Measurements from ENCODE around the gene ISYNA1. TPM values are rescaled to one million over a fixed set of nuclear protein-coding genes. Genes with fewer than 3 reads are reported as not detected.

Gene ISYNA1
- polyA plus RNA-seq, 3 donors from 2014 or later: 29.7 to 32.2 (median 31.2) TPM

DNA sequence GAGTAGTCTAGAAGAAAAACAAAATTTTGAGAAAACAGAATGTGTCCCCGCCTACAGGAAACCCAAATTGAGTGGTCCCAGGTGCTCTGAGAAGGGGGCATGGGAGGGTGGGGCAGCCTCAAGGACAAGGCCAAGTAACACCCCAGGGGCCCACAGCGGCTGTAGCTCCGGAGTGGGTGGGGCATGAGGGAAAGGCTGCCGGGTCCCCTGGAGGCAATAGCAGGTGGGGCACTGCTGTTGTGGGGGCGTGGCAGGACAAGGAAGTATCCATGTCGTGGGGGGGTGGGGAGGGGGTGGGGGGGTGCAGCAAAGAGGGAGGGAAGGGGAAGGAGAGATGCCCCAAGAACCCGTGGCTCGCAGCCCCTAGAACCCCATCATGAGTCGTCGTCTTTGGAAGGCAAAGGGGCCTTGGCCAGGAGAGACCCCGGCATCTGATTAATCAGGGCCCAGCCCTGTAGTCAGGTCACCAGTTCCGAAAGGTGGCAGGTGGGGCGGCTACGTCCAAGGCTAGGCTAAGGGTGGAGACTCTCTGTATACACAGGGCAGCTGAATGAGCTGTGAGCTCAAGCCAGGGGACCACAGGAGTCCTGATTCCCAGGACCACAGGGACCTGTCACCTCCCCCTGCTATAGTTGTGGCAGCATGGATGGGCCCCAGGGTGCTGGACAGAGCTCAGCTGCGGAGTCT, 7.5 kb upstream of the ISYNA1 start:
- H3K9me3 Mint-ChIP-seq: peaks cover 0 to 6% (median 5%) of the 10 kb centered on the region in 6 donors
- peaks cover 9 to 14% (median 10%) of the 10 kb centered on the region in 3 donors for H3K36me3 Mint-ChIP-seq
- no peak for DNase-seq
- H3K27me3 Mint-ChIP-seq (ENCODE audit: low read depth in 3 of 3): peaks cover 21 to 31% (median 21%) of the 10 kb centered on the region in 3 donors
- H3K4me1 Mint-ChIP-seq: peaks cover 21 to 26% of the 10 kb centered on the region in 2 donors
- H3K27ac Mint-ChIP-seq: no peak overlapping the region
- H3K4me3 Mint-ChIP-seq: no peak overlapping the region

- Mint-ChIP-seq H3K4me3 (no peak overlapping the region), H3K27me3 (ENCODE audit: low read depth in 3 of 3) (peaks cover 21 to 34% (median 26%) of the 10 kb centered on the region in 3 donors), H3K36me3 (peaks cover 9 to 14% (median 10%) of the 10 kb centered on the region in 3 donors), H3K9me3 (peaks cover 0 to 6% (median 5%) of the 10 kb centered on the region in 6 donors), H3K4me1 (peaks cover 23 to 29% of the 10 kb centered on the region in 2 donors), H3K27ac (no peak overlapping the region)
- DNase-seq: no peak
Measured at GRCh38 chr19:18444513-18444912, 6.6 kb upstream of the ISYNA1 start.

- Mint-ChIP-seq H3K27me3 (ENCODE audit: low read depth in 3 of 3) (peaks cover 21 to 34% (median 26%) of the 10 kb centered on the region in 3 donors), H3K9me3 (peaks cover 0 to 6% (median 5%) of the 10 kb centered on the region in 6 donors), H3K4me1 (peaks cover 26 to 29% of the 10 kb centered on the region in 2 donors), H3K27ac (no peak overlapping the region), H3K4me3 (no peak overlapping the region), H3K36me3 (peaks cover 9 to 14% (median 10%) of the 10 kb centered on the region in 3 donors)
- DNase-seq: no peak
Measured at GRCh38 chr19:18443831-18444230, 5.9 kb upstream of the ISYNA1 start.

DNA sequence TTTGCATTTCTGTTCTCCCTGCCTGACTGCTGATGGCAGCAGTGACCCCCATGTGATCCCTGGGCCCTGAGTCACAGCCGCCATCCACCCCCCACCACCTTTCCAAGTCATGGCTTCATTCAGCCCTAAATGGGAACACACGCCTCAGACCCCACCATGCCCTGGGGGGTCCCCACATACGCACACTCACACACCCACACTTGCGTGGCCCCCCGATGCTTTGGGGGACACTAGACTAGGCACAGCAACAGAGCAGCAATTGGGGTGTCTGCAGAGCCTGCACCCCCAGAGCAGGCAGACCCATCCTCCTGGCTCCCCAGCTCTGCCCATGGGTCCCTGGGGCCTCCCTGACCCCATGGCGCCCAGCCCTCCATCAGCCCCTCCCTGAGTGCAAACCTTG, 5.5 kb upstream of the ISYNA1 start:
- peak overlapping the region in 1 of 6 donors; percentile 62 for H3K27ac Mint-ChIP-seq
- no peak for DNase-seq
- H3K9me3 Mint-ChIP-seq: peaks cover 0 to 6% (median 5%) of the 10 kb centered on the region in 6 donors
- H3K27me3 Mint-ChIP-seq (ENCODE audit: low read depth in 3 of 3): peaks cover 20 to 34% (median 26%) of the 10 kb centered on the region in 3 donors
- H3K4me3 Mint-ChIP-seq: no peak overlapping the region
- H3K36me3 Mint-ChIP-seq: peaks cover 7 to 13% (median 8%) of the 10 kb centered on the region in 3 donors
- H3K4me1 Mint-ChIP-seq: peaks cover 26 to 29% of the 10 kb centered on the region in 2 donors

DNA sequence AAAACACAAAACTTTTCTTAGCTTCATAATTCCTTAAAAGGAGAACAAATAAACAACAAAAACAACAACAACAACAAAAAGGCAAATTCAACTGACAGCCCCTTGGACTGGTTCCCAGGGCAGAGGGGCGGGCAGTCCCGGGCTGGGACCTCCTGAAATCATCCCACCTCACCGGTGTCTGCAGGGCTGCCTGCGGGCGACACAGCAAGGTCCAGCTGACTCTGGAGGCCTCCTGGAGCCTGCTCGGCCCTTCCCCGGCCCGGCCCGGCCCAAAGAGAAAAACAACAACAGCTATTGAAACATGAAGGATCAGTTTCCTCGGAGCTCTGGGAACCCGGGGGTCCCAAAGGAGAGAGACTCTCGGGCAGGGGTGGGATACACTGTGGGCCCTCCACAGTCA, 5.0 kb upstream of the ISYNA1 start:
- Mint-ChIP-seq H3K27me3 (ENCODE audit: low read depth in 3 of 3) (peaks cover 20 to 34% (median 26%) of the 10 kb centered on the region in 3 donors), H3K4me1 (peaks cover 26 to 29% of the 10 kb centered on the region in 2 donors), H3K36me3 (peaks cover 4 to 10% (median 4%) of the 10 kb centered on the region in 3 donors), H3K9me3 (peaks cover 0 to 6% (median 5%) of the 10 kb centered on the region in 6 donors), H3K27ac (peak overlapping the region; percentile 90 to 98 (median 94)), H3K4me3 (peak overlapping the region in 2 of 5 donors; percentile 26 to 78)
- no peak for DNase-seq

GRCh38 chr19:18441804-18442788, 4.2 kb upstream of the ISYNA1 start:
- H3K27me3 Mint-ChIP-seq (ENCODE audit: low read depth in 3 of 3): peaks cover 21 to 33% (median 27%) of the 10 kb centered on the region in 3 donors
- peak overlapping the region in 4 of 5 donors; percentile 26 to 78 (median 66) for H3K4me3 Mint-ChIP-seq
- H3K27ac Mint-ChIP-seq: peak overlapping the region; percentile 90 to 98 (median 94)
- peaks cover 0 to 6% (median 5%) of the 10 kb centered on the region in 6 donors for H3K9me3 Mint-ChIP-seq
- H3K4me1 Mint-ChIP-seq: peaks cover 27 to 29% of the 10 kb centered on the region in 2 donors
- DNase-seq: peak; percentile 62 to 72 (median 70)
- peaks cover 4 to 7% (median 4%) of the 10 kb centered on the region in 3 donors for H3K36me3 Mint-ChIP-seq

GRCh38 chr19:18440936-18441803, 3.2 kb upstream of the ISYNA1 start:
- Mint-ChIP-seq H3K36me3 (peaks cover 4 to 7% (median 4%) of the 10 kb centered on the region in 3 donors), H3K4me1 (peaks cover 33 to 34% of the 10 kb centered on the region in 2 donors), H3K9me3 (peaks cover 0 to 6% (median 5%) of the 10 kb centered on the region in 6 donors), H3K27ac (peak overlapping the region; percentile 75 to 98 (median 88)), H3K27me3 (ENCODE audit: low read depth in 3 of 3) (peaks cover 17 to 33% (median 27%) of the 10 kb centered on the region in 3 donors), H3K4me3 (peak overlapping the region in 1 of 5 donors; percentile 31)
- no peak for DNase-seq

- peaks cover 36 to 39% of the 10 kb centered on the region in 2 donors for H3K4me1 Mint-ChIP-seq
- H3K4me3 Mint-ChIP-seq: no peak overlapping the region
Measured at GRCh38 chr19:18440415-18440877, 2.5 kb upstream of the ISYNA1 start.

DNA sequence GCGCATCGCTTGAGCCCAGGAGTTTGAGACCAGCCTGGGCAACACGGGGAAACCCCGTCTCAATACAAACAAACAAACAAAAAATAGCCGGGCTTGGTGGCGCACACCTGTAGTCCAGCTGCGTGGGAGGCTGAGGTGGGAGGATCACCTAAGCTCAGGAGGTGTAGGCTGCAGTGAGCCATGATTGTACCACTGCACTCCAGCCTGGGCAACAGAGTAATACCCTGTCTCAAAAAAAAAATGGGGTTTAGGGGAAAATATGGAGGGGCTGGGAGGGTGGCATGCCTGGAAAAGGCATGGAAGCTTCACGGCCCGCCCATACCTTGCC, 1.9 kb upstream of the ISYNA1 start:
- peaks cover 15 to 38% (median 27%) of the 10 kb centered on the region in 3 donors for H3K27me3 Mint-ChIP-seq (ENCODE audit: low read depth in 3 of 3)
- peaks cover 4 to 7% (median 4%) of the 10 kb centered on the region in 3 donors for H3K36me3 Mint-ChIP-seq
- peaks cover 36 to 39% of the 10 kb centered on the region in 2 donors for H3K4me1 Mint-ChIP-seq
- peaks cover 0 to 6% (median 5%) of the 10 kb centered on the region in 6 donors for H3K9me3 Mint-ChIP-seq
- DNase-seq: no peak
- peak overlapping the region in 1 of 5 donors; percentile 44 for H3K4me3 Mint-ChIP-seq
- peak overlapping the region in 5 of 6 donors; percentile 22 to 57 (median 40) for H3K27ac Mint-ChIP-seq

More at GRCh38 chr19:18440415-18440877, 2.5 kb upstream of the ISYNA1 start:
- Mint-ChIP-seq H3K9me3 (peaks cover 0 to 6% (median 5%) of the 10 kb centered on the region in 6 donors), H3K27me3 (ENCODE audit: low read depth in 3 of 3) (peaks cover 17 to 35% (median 27%) of the 10 kb centered on the region in 3 donors), H3K27ac (peak overlapping the region in 4 of 6 donors; percentile 68 to 98 (median 76)), H3K36me3 (peaks cover 4 to 7% (median 4%) of the 10 kb centered on the region in 3 donors)
- no peak for DNase-seq

- peaks cover 0 to 6% (median 5%) of the 10 kb centered on the region in 6 donors for H3K9me3 Mint-ChIP-seq
- H3K36me3 Mint-ChIP-seq: peaks cover 4 to 7% (median 4%) of the 10 kb centered on the region in 3 donors
- DNase-seq: no peak
- H3K27me3 Mint-ChIP-seq (ENCODE audit: low read depth in 3 of 3): peaks cover 15 to 38% (median 27%) of the 10 kb centered on the region in 3 donors
- H3K27ac Mint-ChIP-seq: peak overlapping the region; percentile 23 to 66 (median 53)
- peak overlapping the region in 4 of 5 donors; percentile 36 to 51 (median 46) for H3K4me3 Mint-ChIP-seq
- peaks cover 36 to 44% of the 10 kb centered on the region in 2 donors for H3K4me1 Mint-ChIP-seq
Measured at GRCh38 chr19:18439025-18439909, 1.3 kb upstream of the ISYNA1 start.

DNA sequence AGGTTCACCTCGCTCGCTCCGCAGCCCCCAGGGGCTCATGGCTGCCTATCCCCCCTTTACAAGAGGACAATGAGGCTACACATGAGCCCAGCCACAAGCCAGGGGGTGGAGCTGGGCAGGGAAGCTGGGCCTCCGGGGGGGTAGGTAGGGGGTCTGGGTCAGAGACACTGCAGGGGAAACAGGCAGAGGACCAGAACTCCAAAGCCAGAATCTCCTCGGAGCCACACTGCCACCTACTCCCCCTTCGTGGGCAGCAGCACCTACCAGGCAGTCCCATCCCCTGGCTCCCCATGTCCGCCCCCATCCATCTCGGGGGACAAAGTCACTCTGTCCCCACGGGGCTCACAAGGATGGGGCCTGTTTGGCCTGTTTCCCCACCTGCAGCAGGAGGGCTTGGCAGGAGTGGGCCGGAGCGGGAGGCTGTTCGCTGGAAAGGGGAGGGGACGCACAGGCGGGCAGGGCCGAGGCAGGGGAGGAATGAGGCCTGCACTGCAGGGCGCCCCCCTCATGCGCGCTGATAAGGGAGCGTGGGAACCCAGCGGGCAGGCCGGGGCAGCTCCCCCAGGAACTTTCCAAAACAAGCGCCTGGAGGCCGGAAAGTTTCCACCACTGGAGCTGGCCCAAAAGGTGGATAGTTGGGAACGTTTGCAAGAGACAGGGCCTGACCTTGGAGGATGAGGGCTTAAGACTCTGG, 545 bp upstream of the ISYNA1 start:
- H3K4me3 Mint-ChIP-seq: peak overlapping the region in 1 of 5 donors; percentile 33
- peaks cover 36 to 47% of the 10 kb centered on the region in 2 donors for H3K4me1 Mint-ChIP-seq
- no peak for DNase-seq
- peak overlapping the region in 4 of 6 donors; percentile 50 to 66 (median 56) for H3K27ac Mint-ChIP-seq
- peaks cover 0 to 6% (median 5%) of the 10 kb centered on the region in 6 donors for H3K9me3 Mint-ChIP-seq
- H3K36me3 Mint-ChIP-seq: peaks cover 4 to 7% (median 4%) of the 10 kb centered on the region in 3 donors
- H3K27me3 Mint-ChIP-seq (ENCODE audit: low read depth in 3 of 3): peaks cover 15 to 38% (median 27%) of the 10 kb centered on the region in 3 donors

All from immature natural killer cell (primary cell).